ENCODE results near the gene LTBR. TPM values are rescaled to one million over a fixed set of nuclear protein-coding genes. Genes with fewer than 3 reads are reported as not detected.

Gene LTBR
- total RNA-seq, 1 experiment from 2014 or later = 165 TPM

GRCh38 chr12:6356374-6356820, 27.6 kb upstream of the LTBR start:
- Mint-ChIP-seq H3K4me1 (ENCODE audit: low read depth, unreplicated experiment) (peaks cover 32% of the 10 kb centered on the region), H3K36me3 (ENCODE audit: insufficient read depth, unreplicated experiment) (peaks cover 33% of the 10 kb centered on the region), H3K9me3 (ENCODE audit: low read depth, unreplicated experiment) (no peaks in the 10 kb centered on the region), H3K4me3 (ENCODE audit: low read depth, unreplicated experiment) (no peak overlapping the region), H3K27ac (ENCODE audit: unreplicated experiment) (no peak overlapping the region), H3K27me3 (ENCODE audit: unreplicated experiment) (no peaks in the 10 kb centered on the region)
- no TSS peak for BruUV-seq (replicated peaks)
- intact Hi-C loops (cut with micrococcal nuclease; ENCODE audit: unreplicated experiment) = no loop called here
- DNase-seq = no peak
- TF ChIP-seq CTCF (IDR thresholded peaks at IDR 0.05; ENCODE audit: unreplicated experiment) = no peak
- CTCF ChIA-PET = interaction anchor here (1.6 to 2.0 kb wide), 3 partner anchors 11 to 20 kb away, joined by 3 to 10 read pairs (median 9); no protein-coding TSS in a partner anchor

- CTCF ChIA-PET = interaction anchor here (0.7 kb wide), 1 partner anchor 98 kb away, joined by 7 read pairs; no protein-coding TSS in a partner anchor
- Mint-ChIP-seq H3K9me3 (ENCODE audit: low read depth, unreplicated experiment) (no peaks in the 10 kb centered on the region), H3K27ac (ENCODE audit: unreplicated experiment) (no peak overlapping the region), H3K4me3 (ENCODE audit: low read depth, unreplicated experiment) (no peak overlapping the region), H3K36me3 (ENCODE audit: insufficient read depth, unreplicated experiment) (peaks cover 40% of the 10 kb centered on the region), H3K4me1 (ENCODE audit: low read depth, unreplicated experiment) (peaks cover 47% of the 10 kb centered on the region), H3K27me3 (ENCODE audit: unreplicated experiment) (no peaks in the 10 kb centered on the region)
- TF ChIP-seq CTCF (IDR thresholded peaks at IDR 0.05; ENCODE audit: unreplicated experiment) = no peak
- no peak for DNase-seq
- no TSS peak for BruUV-seq (replicated peaks)
- intact Hi-C loops (cut with micrococcal nuclease; ENCODE audit: unreplicated experiment) = no loop called here
Observed at GRCh38 chr12:6358881-6359280, 25.1 kb upstream of the LTBR start.

DNA sequence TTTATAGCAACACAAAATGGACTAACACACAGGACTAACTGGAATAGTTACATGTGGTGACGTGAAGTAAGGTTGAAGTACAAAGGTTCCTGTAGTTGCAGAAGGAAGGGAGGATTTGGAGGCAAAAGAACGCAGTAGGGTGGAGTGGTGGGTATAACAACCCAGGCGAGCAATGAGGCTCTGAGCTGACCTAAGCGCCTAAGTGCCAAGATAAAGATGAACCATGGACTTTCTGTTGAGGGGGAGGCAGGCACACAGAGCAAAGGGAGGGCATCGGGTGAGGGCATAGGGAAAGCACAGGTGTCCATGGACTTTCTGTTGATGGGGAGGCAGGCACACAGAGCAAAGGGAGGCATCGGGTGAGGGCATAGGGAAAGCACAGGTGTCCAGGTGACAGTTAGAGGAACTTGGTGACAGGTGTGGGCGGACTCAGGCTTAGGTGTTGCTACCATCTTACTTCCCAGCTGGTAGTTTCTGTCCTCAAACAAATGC, 23.8 kb upstream of the LTBR start:
- CTCF ChIA-PET = interaction anchor here (0.5 kb wide), 1 partner anchor 9 kb away, joined by 4 read pairs; no protein-coding TSS in a partner anchor
- Mint-ChIP-seq H3K36me3 (ENCODE audit: insufficient read depth, unreplicated experiment) (peaks cover 39% of the 10 kb centered on the region), H3K27me3 (ENCODE audit: unreplicated experiment) (no peaks in the 10 kb centered on the region), H3K4me1 (ENCODE audit: low read depth, unreplicated experiment) (peaks cover 47% of the 10 kb centered on the region), H3K9me3 (ENCODE audit: low read depth, unreplicated experiment) (no peaks in the 10 kb centered on the region), H3K4me3 (ENCODE audit: low read depth, unreplicated experiment) (no peak overlapping the region), H3K27ac (ENCODE audit: unreplicated experiment) (no peak overlapping the region)
- no peak for DNase-seq
- no peak for TF ChIP-seq CTCF (IDR thresholded peaks at IDR 0.05; ENCODE audit: unreplicated experiment)
- intact Hi-C loops (cut with micrococcal nuclease; ENCODE audit: unreplicated experiment) = no loop called here
- no TSS peak for BruUV-seq (replicated peaks)

DNA sequence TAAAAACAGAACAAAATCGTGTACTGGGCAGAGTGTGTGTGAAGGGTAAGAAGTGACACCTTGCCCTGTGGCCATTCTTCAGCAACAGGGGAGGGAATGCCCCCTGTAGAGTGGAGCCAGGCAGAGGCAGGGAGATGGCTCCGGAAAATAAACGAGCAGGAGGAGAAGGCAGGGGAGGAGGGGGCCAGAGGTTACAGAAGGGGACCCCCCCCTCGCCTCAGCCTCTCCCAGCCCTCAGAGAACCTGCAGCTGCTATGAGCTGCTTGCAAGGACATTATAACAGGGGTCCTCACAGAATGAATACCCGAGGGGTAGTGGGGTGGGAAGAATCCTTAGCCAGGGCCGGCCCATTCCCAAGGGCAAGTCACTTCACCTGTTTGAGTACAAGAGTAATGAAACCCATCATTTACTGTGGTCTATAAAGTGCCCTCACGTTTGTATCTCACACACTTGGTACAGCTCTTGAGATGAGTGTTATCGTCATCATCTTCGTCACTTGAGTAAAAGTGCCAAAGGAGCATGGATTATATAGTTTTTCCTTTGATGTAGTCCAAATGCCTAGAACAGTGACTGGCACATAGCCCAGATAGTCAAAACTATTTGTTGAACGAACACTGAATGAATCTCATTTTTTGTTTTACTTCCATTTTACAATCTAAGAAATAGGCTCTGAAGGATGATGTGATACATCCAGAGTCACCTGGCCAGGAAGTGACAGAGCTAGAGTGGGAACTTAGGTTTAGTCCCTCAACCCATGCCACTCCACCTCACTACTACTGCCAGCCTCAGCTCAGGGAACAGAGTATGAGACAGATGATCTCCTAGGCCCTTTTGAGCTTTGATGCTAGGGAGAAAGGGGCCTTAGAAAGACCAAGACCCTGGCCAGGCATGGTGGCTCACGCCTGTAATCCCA, 23.1 kb upstream of the LTBR start:
- H3K4me1 Mint-ChIP-seq (ENCODE audit: low read depth, unreplicated experiment) = peaks cover 41% of the 10 kb centered on the region
- peak overlapping the region; percentile 2 for H3K27ac Mint-ChIP-seq (ENCODE audit: unreplicated experiment)
- intact Hi-C loops (cut with micrococcal nuclease; ENCODE audit: unreplicated experiment) = no loop called here
- TF ChIP-seq CTCF (IDR thresholded peaks at IDR 0.05; ENCODE audit: unreplicated experiment) = no peak
- no TSS peak for BruUV-seq (replicated peaks)
- CTCF ChIA-PET = interaction anchor here (0.5 to 0.8 kb wide), 3 partner anchors 9 to 26 kb away, joined by 3 to 4 read pairs (median 3); no protein-coding TSS in a partner anchor
- no peaks in the 10 kb centered on the region for H3K27me3 Mint-ChIP-seq (ENCODE audit: unreplicated experiment)
- peaks cover 33% of the 10 kb centered on the region for H3K36me3 Mint-ChIP-seq (ENCODE audit: insufficient read depth, unreplicated experiment)
- DNase-seq = no peak
- no peak overlapping the region for H3K4me3 Mint-ChIP-seq (ENCODE audit: low read depth, unreplicated experiment)
- no peaks in the 10 kb centered on the region for H3K9me3 Mint-ChIP-seq (ENCODE audit: low read depth, unreplicated experiment)

Data from Calu3 (cell line).